ENCODE results near the gene DUSP22.
"Not testable (repeated sequence)": the region's sequence is repeated elsewhere in the genome, so short reads cannot be mapped to it uniquely, and the experiment has no call there.

The DUSP22 gene

GRCh38 chr6:325161-325860 is 33.0 kb downstream of the DUSP22 start:
- not testable (repeated sequence) for DNase-seq

GRCh38 chr6:326066-326465 is 33.8 kb downstream of the DUSP22 start:
- not testable (repeated sequence) for DNase-seq

- DNase-seq = no peak
Measured at GRCh38 chr6:326896-327537, 34.7 kb downstream of the DUSP22 start.

- DNase-seq = no peak
Measured at GRCh38 chr6:327538-328116, 35.3 kb downstream of the DUSP22 start.

- peak; percentile 72 for DNase-seq
Measured at GRCh38 chr6:328136-328670, 35.9 kb downstream of the DUSP22 start.

GRCh38 chr6:328924-329323 is 36.6 kb downstream of the DUSP22 start:
- DNase-seq = no peak

GRCh38 chr6:329888-330691 is 37.8 kb downstream of the DUSP22 start:
- no peak for DNase-seq

- DNase-seq = no peak
Measured at GRCh38 chr6:330948-331347, 38.7 kb downstream of the DUSP22 start.

- DNase-seq = no peak
Measured at GRCh38 chr6:331622-332521, 39.6 kb downstream of the DUSP22 start.

- peak; percentile 25 for DNase-seq
Measured at GRCh38 chr6:332671-333070, 40.4 kb downstream of the DUSP22 start.

GRCh38 chr6:333379-334002 is 41.2 kb downstream of the DUSP22 start:
- no peak for DNase-seq

- no peak for DNase-seq
Measured at GRCh38 chr6:334536-335510, 42.5 kb downstream of the DUSP22 start.

GRCh38 chr6:335572-335971 is 43.3 kb downstream of the DUSP22 start:
- no peak for DNase-seq

GRCh38 chr6:336159-337114 is 44.1 kb downstream of the DUSP22 start:
- DNase-seq = no peak

GRCh38 chr6:337805-338368 is 45.6 kb downstream of the DUSP22 start:
- DNase-seq = no peak

- no peak for DNase-seq
Measured at GRCh38 chr6:338815-339262, 46.6 kb downstream of the DUSP22 start.

GRCh38 chr6:339480-339879 is 47.2 kb downstream of the DUSP22 start:
- DNase-seq = no peak

- no peak for DNase-seq
Measured at GRCh38 chr6:340186-340955, 48.1 kb downstream of the DUSP22 start.

Data from HCEC 1CT (cell line).